ENCODE measurements around the gene SCN11A.
"Not testable (repeated sequence)": the region's sequence is repeated elsewhere in the genome, so short reads cannot be mapped to it uniquely, and the experiment has no call there.

The SCN11A gene

GRCh38 chr3:39065197-39065596 lies 13.5 kb upstream of the SCN11A start:
- no peak for DNase-seq (ENCODE audit: low read depth in 2 of 2)

- no peak for DNase-seq (ENCODE audit: low read depth in 2 of 2)
Measured at GRCh38 chr3:39064646-39065045, 12.9 kb upstream of the SCN11A start.

DNA sequence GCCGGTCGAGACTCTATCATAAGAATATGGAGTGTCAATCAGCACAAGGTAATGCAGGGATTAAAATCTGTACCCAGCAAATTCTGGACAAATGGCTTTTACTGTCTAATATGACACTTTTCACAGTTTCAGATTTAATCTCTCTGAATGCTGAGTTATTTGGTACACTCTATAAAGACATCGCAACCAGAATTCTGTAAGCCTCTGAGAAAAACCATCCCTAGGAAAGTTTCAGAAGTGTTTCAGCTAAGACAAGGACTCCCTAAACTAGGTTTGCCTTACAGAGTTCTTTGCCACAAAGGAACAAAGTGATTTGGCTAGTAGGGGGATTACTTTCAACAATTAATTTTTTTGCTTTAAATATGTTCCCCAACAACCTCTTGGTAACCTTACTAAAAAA lies 11.4 kb upstream of the SCN11A start:
- DNase-seq (ENCODE audit: low read depth in 2 of 2): no peak

GRCh38 chr3:39062180-39062579 lies 10.4 kb upstream of the SCN11A start:
- no peak for DNase-seq (ENCODE audit: low read depth in 2 of 2)

DNA sequence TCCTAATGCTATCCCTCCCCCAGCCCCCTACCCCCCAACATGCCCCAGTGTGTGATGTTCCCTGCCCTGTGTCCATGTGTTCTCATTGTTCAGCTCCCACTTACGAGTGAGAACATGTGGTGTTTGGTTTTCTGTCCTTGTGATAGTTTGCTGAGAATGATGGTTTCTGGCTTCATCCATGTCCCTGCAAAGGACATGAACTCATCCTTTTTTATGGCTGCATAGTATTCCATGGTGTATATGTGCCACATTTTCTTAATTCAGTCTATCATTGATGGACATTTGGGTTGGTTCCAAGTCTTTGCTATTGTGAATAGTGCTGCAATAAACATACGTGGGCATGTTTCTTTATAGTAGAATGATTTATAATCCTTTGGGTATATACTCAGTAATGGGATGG lies 9.5 kb upstream of the SCN11A start:
- DNase-seq (ENCODE audit: low read depth in 2 of 2): not testable (repeated sequence)

GRCh38 chr3:39056151-39056550 lies 4.4 kb upstream of the SCN11A start:
- no peak for DNase-seq (ENCODE audit: low read depth in 2 of 2)

- DNase-seq (ENCODE audit: low read depth in 2 of 2): no peak
Measured at GRCh38 chr3:39053696-39054095, 2.0 kb upstream of the SCN11A start.

- no peak for DNase-seq (ENCODE audit: low read depth in 2 of 2)
Measured at GRCh38 chr3:39052583-39052982, 839 bp upstream of the SCN11A start.

DNA sequence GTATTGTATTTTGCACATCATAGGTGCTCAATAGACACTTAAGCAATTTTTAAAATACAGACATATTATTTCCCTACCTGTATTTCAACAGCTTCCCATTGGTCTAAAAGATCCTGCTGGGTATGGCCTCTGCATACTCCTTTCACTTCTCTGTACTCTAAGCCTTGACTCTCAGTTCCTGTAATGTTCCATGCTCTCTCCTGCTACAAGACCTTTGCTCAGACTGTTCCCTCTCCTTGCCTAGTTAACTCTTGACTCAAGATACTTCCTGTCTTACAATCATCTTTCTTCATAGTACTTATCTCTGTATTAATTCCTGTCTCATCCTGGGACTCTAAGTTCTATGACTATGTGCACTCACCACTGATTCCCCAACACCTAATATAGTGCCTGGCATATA lies 1.7 kb downstream of the SCN11A start:
- no peak for DNase-seq (ENCODE audit: low read depth in 2 of 2)

DNA sequence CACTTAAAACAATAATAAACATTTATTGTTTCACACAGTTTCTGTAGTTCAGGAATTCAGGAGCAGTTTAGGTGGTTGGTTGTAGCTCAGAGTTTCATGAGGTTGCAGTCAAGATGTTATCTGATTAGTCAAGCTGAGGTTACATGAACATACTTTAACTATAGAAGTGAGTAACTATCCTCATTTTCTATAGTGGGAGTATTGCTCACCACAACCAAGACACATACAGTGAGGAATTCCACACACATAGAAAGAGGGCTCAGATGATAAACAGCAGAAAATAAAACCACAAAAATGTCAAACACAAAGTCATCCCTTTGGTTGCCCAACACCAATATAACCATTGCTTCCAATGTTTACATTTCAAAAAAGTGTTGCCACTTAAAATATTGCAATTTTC lies 13.6 kb downstream of the SCN11A start:
- DNase-seq (ENCODE audit: low read depth in 2 of 2): no peak

GRCh38 chr3:39029556-39029955 lies 22.2 kb downstream of the SCN11A start:
- DNase-seq (ENCODE audit: low read depth in 2 of 2): no peak

GRCh38 chr3:39028546-39028945 lies 23.2 kb downstream of the SCN11A start:
- DNase-seq (ENCODE audit: low read depth in 2 of 2): no peak

- no peak for DNase-seq (ENCODE audit: low read depth in 2 of 2)
Measured at GRCh38 chr3:39025222-39025970, 26.3 kb downstream of the SCN11A start.

DNA sequence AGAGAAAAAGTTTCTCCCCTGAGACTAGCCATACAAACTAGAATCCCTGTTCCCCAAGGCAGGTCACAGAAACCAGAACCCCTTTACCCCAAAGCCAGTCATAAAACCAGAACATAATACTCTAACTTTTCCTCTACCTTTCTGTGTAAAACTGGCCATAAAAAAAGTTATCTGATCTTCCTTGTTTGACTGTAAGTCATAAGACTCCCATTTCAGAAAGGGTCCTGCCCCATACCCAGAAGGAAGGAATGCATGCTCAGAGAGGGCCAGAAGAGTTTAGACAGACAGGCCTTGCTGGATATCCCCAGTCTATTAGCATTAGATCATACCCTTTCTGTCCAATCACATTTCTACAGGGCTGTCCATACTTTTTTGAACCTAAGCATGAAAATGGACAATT lies 27.2 kb downstream of the SCN11A start:
- no peak for DNase-seq (ENCODE audit: low read depth in 2 of 2)

DNA sequence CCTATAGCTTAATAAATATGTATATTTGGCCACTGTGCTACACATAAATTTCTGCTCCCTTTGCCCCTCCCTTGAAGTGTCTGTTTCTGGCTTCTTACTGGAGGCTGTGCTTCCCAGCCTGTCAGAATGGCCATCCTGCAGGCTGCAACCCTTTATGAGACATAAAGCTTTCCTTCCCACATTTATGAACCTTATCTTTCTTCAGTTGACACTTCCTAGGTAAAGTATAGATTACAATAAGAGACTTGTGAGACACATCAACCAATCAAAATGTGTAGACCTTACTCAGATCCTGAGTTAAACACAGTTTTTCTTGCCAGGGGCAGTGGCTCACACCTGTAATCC lies 29.5 kb downstream of the SCN11A start:
- no peak for DNase-seq (ENCODE audit: low read depth in 2 of 2)

DNA sequence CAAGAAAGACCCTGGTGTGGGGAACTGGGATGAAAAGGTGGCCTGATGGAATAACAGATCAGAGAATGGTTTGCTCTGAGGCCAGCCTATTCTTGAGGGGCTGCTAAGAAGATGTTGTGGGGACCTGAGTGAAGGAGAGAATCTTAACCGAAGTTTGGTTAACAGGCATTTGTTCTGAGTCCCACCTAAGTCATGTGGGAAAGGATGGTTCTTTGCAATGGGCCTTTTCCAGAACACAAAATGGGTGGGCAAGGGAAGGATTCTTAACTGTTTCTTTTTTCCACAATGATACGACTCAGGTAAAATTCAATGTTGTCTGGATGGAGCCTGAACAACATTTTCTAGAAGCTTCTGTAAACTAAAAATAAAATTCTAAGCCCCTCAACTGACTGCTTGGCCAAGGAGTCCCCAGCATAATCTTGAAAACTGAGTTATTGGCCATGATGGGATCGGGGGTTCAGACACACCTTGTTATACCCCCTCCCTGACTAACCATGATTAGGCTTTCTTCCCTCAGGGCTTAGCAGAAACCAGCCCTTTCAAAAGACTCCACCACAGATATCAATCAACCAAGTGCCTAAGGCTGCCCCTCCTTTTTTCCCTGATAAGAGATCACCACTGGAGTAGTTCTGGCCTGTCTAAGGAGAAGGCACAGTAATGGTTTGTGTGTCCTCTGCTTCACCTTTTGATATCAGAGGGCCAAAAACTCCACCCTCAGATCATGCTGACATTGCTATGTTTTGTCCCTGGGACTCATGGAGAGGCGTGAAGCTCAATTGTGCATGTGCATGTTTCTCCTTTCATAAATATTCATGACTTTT lies 30.1 kb downstream of the SCN11A start:
- DNase-seq (ENCODE audit: low read depth in 2 of 2): no peak

GRCh38 chr3:39021029-39021428 lies 30.7 kb downstream of the SCN11A start:
- DNase-seq (ENCODE audit: low read depth in 2 of 2): no peak

- no peak for DNase-seq (ENCODE audit: low read depth in 2 of 2)
Measured at GRCh38 chr3:39019299-39019698, 32.4 kb downstream of the SCN11A start.

DNA sequence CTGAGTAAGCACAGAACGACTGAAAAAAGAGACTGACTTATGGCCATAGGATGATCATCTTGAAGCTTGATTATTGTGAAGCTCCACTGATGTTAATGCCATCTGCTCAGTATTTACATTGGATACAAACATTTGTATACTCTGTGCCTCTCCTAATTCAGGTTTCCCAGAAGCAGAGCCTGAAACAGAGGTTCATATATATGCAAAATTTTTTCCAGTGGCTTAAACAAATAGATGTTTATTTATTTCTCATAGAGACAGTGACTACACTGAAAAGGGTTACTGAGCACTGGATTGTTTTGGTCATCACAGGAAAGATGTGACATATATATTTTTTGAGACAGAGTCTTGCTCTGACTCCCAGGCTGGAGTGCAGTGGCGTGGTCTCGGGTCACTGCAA lies 36.3 kb downstream of the SCN11A start:
- no peak for DNase-seq (ENCODE audit: low read depth in 2 of 2)

DNA sequence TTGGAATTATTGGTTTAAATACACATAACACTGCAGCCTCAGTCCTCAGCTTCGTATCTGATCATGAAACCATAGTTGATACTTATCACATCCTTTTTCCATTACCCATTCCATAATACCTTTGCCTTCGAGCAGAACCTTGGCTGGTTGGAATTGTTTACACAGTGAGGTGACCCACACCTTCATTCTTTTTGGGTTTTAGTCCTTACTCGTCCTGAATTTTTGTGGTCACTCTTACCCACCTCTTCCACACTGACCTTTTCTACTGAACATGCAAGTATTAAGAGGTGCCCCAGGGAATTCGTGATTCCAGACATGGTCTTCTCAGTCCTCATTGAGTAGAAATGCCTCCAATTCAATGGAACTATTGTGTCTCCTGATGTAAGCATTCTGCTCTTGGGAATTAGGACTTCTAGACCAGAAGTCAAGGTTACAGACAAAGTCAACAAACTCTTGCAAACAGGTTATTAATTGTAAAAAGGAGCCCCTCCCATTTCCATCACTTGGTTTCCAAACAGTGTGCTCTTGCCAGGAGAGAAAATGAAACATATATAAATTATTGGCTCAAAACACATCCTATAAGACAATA lies 37.7 kb downstream of the SCN11A start:
- no peak for DNase-seq (ENCODE audit: low read depth in 2 of 2)

GRCh38 chr3:39013289-39013688 lies 38.5 kb downstream of the SCN11A start:
- no peak for DNase-seq (ENCODE audit: low read depth in 2 of 2)

GRCh38 chr3:39011191-39011736 lies 40.5 kb downstream of the SCN11A start:
- DNase-seq (ENCODE audit: low read depth in 2 of 2): no peak

- no peak for DNase-seq (ENCODE audit: low read depth in 2 of 2)
Measured at GRCh38 chr3:39005295-39005694, 46.4 kb downstream of the SCN11A start.
